HG03139 (cell line): ENCODE measurements around the gene ORC1.

Experiments used
- ATAC-seq: cut with Tn5 transposase; IDR thresholded peaks from one replicate; pipeline ENCODE4 v1.9.1; 2021; ENCODE audit not compliant: unreplicated experiment

ORC1 gene

DNA sequence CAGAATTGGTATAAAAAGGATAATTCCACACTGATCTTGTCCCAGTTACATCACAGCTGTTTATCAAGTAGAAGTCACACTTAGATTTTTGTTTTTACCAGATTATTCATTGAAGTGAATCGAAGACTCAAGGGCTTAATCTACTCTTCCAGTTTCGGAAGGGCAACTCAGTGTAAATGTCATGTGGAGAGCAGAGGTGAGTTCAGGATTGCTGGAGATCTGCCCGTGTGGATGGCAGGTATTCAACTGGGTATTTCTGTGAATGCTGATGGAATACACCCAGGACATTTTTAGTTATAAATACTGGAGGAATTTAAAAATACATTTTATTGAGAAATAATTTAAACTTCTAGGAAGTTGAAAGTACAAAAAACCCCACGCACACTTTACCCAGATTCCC is 57.6 kb downstream of the ORC1 start:
- ATAC-seq = no peak

DNA sequence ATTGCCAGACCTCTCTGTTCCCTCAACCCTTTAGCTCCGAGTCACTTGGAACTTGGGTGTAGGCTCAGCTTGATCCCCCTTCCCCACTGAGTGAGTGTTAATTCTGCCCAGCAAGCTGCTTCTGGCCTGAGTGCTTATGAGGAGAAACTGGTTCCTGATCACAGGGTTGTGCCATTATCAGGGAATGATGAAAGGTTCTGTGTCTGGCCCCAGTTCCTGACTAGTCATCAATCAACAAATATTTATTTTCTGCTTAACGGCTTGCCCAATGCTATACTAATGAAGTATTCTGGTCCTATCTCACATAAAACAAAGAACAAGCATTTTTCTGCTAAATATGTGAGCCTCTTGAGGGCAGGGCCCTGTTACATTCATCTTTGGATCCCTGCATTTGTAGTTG is 59.0 kb downstream of the ORC1 start:
- ATAC-seq = no peak

DNA sequence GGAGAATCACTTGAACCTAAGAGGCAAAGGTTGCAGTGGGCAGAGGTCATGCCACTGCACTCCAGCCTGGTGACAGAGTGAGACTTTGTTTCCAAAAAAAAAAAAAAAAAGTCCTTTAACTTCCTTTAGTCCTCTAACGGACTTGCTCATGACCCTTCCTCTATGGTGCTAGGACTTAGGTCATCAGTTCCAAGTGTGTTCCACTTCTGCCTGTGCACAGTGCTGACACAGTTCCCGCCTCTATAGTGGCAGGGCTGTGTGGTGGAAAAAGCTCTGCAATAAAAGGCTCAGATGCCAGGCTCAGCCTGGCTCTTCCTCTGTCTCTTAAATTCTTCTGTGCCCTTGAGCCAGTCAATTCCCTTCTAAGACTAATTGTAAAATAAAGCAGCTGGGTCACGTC is 60.2 kb downstream of the ORC1 start:
- ATAC-seq = no peak

DNA sequence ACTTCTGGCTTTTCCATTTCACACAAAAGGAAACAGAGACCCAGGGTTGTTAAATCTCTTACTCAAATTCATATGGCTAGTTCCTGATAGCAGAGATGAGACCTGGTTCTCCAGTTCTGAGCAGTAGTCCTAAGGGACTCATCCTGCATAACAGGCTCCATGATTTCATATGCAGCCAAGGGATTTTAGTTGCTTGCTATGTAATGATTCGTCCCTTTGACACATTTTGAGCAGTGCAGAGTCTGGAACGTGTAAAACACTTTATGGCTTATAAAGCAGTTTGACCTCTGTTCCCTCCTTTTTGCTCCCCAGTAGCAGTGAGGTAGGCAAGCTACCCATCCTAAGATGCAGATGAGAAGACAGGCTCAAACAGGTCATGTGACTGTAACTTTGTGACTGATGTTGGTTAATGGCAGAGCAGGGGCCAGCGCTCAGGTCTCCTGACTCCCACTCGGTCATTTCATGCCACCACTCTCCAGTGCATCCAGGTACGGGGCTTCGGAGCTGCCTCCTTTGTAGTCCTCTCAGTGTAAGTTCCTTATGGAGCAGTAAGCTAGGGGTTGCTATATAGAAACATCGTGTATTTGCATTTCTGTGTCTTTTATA is 62.5 kb downstream of the ORC1 start:
- ATAC-seq = no peak

DNA sequence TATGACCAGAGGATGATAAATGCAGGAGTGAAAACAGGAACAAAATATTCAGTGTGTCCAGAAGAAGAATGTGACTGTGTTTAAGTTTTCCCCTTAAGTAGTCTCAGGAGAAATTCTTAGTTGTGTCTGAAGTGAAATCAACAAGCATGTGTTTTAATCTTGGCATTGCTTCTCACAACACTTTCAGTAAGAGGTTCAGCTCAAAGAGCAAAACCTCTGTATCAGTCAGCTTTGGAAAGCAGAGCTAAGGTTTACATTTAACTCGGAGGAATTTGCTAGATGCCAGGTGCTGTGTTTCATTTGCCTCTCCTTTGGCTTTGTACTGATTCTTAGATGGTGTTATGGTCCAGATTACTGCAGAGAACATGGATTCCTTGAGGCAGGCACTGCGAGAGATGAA is 66.8 kb downstream of the ORC1 start:
- no peak for ATAC-seq

DNA sequence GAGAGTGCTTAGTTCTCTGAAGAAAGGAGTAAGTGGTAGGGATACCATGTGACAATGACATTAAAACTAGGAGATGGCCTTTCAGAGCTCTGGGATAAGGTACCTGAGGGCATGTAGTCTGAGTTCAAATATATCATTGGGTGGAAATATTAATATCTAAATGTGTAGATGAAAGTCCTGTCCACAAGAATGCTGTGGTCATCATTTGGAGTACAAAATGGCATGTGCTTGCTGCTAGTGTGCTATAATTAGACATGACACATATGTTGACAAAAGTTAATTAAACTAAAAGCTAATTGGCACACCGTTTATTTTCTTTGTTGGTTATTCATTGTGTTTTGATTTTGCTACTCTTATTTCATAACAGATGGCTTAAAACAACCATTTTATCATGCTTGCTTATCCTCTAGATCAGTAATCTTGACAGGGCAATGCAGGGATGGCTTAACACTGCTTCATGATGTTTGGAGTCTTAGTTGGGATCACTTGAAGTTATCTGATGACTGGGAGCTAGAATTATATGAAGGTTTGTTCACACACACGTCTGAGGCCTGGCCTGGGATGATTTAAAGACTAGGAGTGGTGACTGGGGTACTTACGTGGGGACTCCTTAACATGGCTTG is 69.2 kb downstream of the ORC1 start:
- no peak for ATAC-seq

DNA sequence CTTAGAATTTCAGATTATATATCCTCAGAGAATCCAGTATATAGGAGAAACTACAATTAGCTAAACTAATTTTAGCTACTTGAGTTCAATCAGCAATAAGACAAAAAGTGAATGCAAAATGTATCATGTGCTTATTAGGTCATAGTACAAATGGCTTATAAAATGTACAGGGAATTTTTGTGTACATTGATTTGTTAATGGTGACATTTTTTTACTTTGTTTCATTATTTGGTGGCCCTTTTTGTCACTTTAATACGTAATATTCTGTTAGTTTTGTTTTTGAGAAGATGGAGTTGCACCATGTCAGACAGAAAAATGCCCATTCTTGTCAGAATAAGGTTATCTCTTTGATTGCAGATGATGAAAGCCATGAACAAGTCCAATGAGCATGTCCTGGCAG is 71.8 kb downstream of the ORC1 start:
- ATAC-seq = no peak

DNA sequence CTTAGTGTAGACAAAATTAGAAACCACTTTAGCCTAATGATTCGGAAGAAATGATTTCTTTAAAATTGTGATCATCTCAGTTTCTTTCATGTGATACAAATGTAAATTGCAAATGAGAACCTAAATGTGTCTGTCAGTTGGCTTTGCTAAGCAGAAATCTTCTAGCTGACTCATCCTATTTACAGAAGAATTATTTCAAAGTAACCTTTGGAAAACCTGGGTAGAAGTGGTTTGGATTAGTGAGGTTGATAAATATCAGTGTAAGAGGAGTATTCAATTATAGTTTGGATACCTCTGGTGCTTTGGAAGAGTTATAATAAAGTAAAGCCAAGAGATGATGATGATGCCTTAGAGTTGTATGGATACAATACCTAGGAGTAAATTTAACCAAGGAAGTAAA is 75.6 kb downstream of the ORC1 start:
- no peak for ATAC-seq

DNA sequence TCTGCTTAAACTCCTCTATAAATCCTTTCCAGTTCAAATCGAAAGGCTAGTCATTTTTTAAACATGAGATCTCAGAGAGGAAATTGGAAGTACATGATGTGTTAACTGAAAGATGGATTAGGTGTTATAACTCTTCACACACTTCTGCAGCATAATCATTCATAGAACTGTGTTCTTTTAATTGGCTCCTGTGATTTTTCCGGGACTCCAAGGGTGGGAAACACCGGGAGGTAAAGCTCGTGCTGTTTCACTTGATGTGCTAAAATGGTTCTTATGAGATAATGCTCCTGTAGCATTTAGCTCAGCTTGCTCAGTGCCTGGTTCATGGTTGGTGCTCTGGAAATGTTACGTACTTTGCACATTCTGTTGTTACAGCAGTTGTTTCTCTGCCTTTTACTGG is 78.4 kb downstream of the ORC1 start:
- ATAC-seq = no peak

DNA sequence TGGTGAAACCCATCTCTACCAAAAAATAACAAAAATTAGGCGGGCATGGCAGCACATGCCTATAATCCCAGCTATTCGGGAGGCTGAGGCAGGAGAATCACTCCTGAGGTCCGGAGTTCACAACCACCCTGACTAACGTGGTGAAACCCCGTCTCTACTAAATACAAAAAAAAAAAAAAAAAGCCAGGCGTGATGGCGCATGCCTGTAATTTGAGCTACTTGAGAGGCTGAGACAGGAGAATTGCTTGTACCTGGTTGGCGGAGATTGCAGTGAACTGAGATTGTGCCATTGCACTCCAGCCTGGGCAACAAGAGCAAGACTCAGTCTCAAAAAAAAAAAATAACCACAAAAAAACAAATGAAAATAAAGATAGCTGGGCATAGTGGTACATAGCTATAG is 80.5 kb downstream of the ORC1 start:
- no peak for ATAC-seq
